Skin epidermis (tissue), 12 donors: ENCODE measurements around the gene ENOX1.

ENCODE experiments used
- H3K27ac ChIP-seq, 21 experiments: fragments of 200-600 bp; sonication (generic) in 11 of 21; one replicate each; pipeline ENCODE4 v1.5.0; 2020; ENCODE audit warnings: mild to moderate bottlenecking in 3 of 21, inconsistent platforms in 2 of 21, moderate library complexity in 2 of 21
- H3K4me3 ChIP-seq, 7 experiments: fragments of 200-600 bp; sonication (generic) in 2 of 7; one replicate each; pipeline ENCODE4 v1.5.0; 2020; ENCODE audit warnings: inconsistent platforms in 2 of 7, mild to moderate bottlenecking in 2 of 7, moderate library complexity in 1 of 7

Gene ENOX1

GRCh38 chr13:43687038-43687437 lies 99.7 kb downstream of the ENOX1 start:
- Histone ChIP-seq H3K27ac (no peak overlapping the region), H3K4me3 (no peak overlapping the region)

DNA sequence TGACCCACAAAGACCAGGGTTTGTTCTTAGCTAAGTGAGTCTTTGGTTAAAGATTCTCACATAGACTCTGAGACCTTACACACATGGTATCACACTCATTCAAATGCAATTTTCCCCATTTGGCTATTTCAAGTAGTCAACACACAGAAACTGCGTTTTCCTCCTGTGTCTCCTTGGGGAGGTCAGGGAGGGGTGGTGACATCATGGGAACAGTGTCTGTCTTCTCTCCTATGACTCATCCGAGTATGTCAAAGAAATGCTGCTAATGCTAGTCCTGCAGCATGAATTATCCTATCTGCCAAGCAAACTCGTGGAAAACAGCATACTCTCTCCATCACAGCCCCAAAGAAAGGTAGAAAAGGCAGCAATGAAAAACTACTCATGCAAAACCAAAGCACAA lies 100.2 kb downstream of the ENOX1 start:
- no peak overlapping the region for H3K27ac ChIP-seq
- no peak overlapping the region for H3K4me3 ChIP-seq

DNA sequence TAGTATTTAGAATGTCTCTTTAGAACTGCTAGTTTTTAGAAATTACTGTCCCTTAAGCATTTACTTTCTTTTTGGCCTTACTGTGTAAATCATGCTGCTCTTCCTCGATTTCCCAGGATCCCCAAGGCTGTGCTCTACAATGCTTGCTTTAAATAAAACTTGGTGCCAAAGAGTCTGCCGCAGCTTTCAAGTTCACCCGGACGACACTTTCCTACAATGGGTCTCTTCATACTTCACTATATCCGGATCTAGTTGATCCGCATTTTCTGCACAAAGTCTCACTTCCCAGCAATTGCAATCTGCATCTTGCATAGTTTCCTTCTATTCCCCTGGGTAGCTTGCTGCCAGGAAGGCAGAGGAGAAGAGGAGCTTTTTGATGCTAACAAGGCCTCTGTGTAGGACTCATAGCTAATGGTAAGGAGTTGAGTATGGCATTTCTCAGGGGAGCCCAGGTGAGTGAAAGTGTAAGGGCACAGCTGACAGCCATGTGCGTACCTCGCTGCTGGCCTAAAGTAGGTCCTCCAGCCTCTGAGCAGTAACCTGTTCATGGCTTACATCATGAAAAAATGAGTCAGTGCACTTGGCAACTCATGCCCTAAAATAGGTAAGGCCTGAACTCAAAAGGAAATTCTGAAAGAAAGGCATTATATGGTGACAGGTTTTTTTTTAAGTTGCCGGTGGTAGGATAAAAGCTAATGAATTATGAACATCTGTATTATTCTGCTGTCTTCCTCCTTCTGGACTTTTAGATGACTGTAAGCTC lies 101.6 kb downstream of the ENOX1 start:
- H3K27ac ChIP-seq = no peak overlapping the region
- H3K4me3 ChIP-seq = no peak overlapping the region

- H3K4me3 ChIP-seq = no peak overlapping the region
- H3K27ac ChIP-seq = no peak overlapping the region
Observed at GRCh38 chr13:43682701-43683100, 104.1 kb downstream of the ENOX1 start.

- H3K4me3 ChIP-seq = no peak overlapping the region
- no peak overlapping the region for H3K27ac ChIP-seq
Observed at GRCh38 chr13:43676320-43676719, 110.5 kb downstream of the ENOX1 start.

GRCh38 chr13:43675577-43675976 lies 111.2 kb downstream of the ENOX1 start:
- H3K27ac ChIP-seq = no peak overlapping the region
- H3K4me3 ChIP-seq = no peak overlapping the region

DNA sequence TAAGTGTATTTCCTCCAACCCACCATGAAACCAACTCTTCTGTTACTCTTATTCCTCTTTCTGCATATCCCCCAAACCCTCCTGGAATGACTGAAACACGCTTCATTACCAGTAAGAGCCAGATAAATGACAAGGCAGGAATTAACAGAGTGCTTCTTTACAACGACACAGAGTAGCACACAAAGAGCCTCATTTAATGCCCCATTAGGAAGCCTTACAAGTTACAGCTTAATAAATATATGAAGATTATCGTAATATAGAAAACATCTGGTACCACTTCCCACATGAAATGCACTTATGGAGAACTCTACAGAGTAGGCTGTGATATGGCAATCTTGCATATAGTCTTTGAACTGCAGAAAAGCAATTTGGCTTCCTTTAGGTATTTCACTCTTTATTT lies 116.8 kb downstream of the ENOX1 start:
- no peak overlapping the region for H3K27ac ChIP-seq
- no peak overlapping the region for H3K4me3 ChIP-seq

- H3K27ac ChIP-seq = no peak overlapping the region
- H3K4me3 ChIP-seq = no peak overlapping the region
Observed at GRCh38 chr13:43669101-43669500, 117.7 kb downstream of the ENOX1 start.

- no peak overlapping the region for H3K27ac ChIP-seq
- H3K4me3 ChIP-seq = no peak overlapping the region
Observed at GRCh38 chr13:43666403-43666802, 120.4 kb downstream of the ENOX1 start.

GRCh38 chr13:43665388-43665787 lies 121.4 kb downstream of the ENOX1 start:
- no peak overlapping the region for H3K27ac ChIP-seq
- H3K4me3 ChIP-seq = no peak overlapping the region

GRCh38 chr13:43664700-43665191 lies 122.0 kb downstream of the ENOX1 start:
- no peak overlapping the region for H3K27ac ChIP-seq
- no peak overlapping the region for H3K4me3 ChIP-seq

DNA sequence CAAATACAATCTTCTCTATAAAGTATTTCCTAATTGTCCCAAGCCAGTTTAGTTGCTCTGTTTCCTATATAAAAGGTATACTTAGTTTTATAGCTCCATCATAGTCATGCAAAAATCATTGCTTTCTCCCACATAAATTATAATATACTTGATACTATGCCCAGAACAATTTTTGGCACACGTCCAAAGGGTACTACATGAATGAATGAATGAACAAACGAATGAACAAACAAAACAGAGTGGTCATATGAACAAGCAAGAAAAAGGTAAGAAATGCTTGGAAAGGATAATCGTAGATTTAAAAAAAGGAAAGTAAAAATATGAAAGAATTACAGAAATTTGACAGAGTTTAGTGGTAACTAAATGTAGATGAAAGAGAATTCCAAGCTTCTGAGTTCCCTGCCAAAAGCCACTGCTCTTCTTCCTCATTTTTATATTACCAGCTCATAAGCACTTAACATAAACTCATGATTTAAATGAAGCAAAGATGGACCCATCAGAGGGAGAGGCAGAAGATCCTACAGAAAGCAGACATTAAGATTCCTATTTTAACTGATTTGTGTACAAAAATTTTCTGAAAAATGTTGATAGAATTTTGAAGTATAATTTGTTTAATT lies 123.2 kb downstream of the ENOX1 start:
- Histone ChIP-seq H3K27ac (no peak overlapping the region), H3K4me3 (no peak overlapping the region)

DNA sequence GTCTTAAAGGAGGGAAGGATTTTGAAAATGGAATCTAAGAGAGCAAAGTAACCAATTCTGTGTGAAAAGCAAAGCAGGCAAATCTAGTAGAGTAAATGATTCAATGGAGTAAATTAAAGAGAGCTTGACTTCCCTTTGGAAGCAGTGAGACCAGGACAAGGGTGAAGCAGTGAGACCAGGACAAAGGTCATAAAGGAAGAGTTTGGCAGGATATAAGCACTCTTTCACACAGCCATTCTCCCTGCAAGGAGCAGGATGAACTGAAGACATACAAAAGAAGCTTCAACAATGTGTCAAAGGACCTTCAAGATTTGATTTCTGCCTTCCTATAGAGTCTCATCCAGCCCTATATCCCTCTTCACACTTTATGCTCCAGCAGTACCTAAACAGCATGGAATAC lies 123.8 kb downstream of the ENOX1 start:
- H3K4me3 ChIP-seq = no peak overlapping the region
- no peak overlapping the region for H3K27ac ChIP-seq

GRCh38 chr13:43661161-43661830 lies 125.5 kb downstream of the ENOX1 start:
- H3K27ac ChIP-seq = no peak overlapping the region
- H3K4me3 ChIP-seq = no peak overlapping the region

- H3K4me3 ChIP-seq = no peak overlapping the region
- no peak overlapping the region for H3K27ac ChIP-seq
Observed at GRCh38 chr13:43657485-43657884, 129.3 kb downstream of the ENOX1 start.

- no peak overlapping the region for H3K4me3 ChIP-seq
- no peak overlapping the region for H3K27ac ChIP-seq
Observed at GRCh38 chr13:43653980-43654379, 132.8 kb downstream of the ENOX1 start.

DNA sequence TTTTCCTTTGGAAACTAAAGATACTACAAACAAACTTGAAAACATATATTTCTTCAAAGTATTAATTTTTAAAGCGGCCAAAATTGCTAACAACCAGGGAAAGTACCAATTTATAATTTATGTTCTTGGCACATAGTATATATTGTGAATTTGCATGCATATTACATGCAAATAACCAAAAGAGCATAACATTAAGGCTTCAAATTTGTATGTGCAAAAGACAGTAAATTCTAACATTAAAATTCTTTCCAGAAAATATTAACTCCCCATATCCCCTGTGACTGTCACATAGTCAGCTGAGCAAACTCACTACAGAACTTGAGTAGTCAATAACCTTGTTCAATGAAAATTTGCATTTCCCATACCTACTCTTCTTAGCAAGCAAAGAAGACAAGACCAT lies 133.4 kb downstream of the ENOX1 start:
- Histone ChIP-seq H3K4me3 (no peak overlapping the region), H3K27ac (no peak overlapping the region)

GRCh38 chr13:43652760-43653159 lies 134.0 kb downstream of the ENOX1 start:
- Histone ChIP-seq H3K4me3 (no peak overlapping the region), H3K27ac (no peak overlapping the region)

GRCh38 chr13:43650882-43651281 lies 135.9 kb downstream of the ENOX1 start:
- no peak overlapping the region for H3K4me3 ChIP-seq

GRCh38 chr13:43648733-43649132 lies 138.0 kb downstream of the ENOX1 start:
- Histone ChIP-seq H3K27ac (no peak overlapping the region), H3K4me3 (no peak overlapping the region)

More at GRCh38 chr13:43650882-43651281, 135.9 kb downstream of the ENOX1 start:
- no peak overlapping the region for H3K27ac ChIP-seq

DNA sequence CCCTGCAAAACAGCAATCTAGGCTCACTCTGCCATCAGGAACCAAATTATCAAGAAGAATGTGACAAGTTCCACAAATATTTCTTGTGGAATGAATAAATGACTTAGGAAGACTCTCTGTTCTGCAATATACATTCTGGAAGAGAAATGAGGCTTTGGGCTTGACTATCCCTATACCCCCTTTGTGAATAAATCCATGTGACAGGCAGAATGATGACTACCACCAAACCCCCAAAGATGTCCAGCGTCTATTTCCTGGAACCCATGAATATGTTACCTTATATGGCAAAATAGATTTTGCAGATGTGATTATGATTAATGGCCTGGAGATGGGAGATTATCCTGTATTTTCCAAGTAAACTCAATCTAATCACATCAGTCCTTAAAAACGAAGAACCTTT lies 139.3 kb downstream of the ENOX1 start:
- Histone ChIP-seq H3K27ac (no peak overlapping the region), H3K4me3 (no peak overlapping the region)
